ENCODE results near the gene FAM209B.

FAM209B gene

GRCh38 chr20:56501116-56501515, 31.9 kb upstream of the FAM209B start:
- Histone ChIP-seq H3K27me3 (ENCODE audit: low read length) (no peaks in the 10 kb centered on the region), H3F3A (ENCODE audit: insufficient read depth) (no peaks in the 10 kb centered on the region), H3K27ac (ENCODE audit: low read depth, low read length) (no peak overlapping the region), H3K9ac (ENCODE audit: low read length) (no peak overlapping the region), H3K4me3 (ENCODE audit: insufficient read depth, low read length, poor library complexity, severe bottlenecking) (no peak overlapping the region), H3K36me3 (ENCODE audit: low read length) (0 out of 2 replicates have a peak, but pooled peaks cover 3% of the 10 kb centered on the region), H3K9me2 (replicated peaks; ENCODE audit: insufficient read depth, low read length) (no peaks in the 10 kb centered on the region), H2AFZ (ENCODE audit: low read depth, low read length, severe bottlenecking) (no peak overlapping the region), H3K4me2 (ENCODE audit: low read depth, low read length, poor library complexity, severe bottlenecking) (no peak overlapping the region), H3K9me3 (ENCODE audit: insufficient read depth, low read length) (no peaks in the 10 kb centered on the region), H4K20me1 (ENCODE audit: low read depth, low read length) (0 out of 2 replicates have a peak, but pooled peaks cover 4% of the 10 kb centered on the region), H3K79me2 (ENCODE audit: insufficient read depth, low read length) (no peaks in the 10 kb centered on the region; the same call in 1 of the 2 replicates)
- TF ChIP-seq CTCF (IDR thresholded peaks at IDR 0.05; ENCODE audit: insufficient read depth, low read length, poor library complexity, severe bottlenecking) (no peak), EZH2phosphoT487 (conservative IDR thresholded peaks at IDR 0.05; ENCODE audit: low read length) (no peak)

GRCh38 chr20:56503916-56504315, 29.1 kb upstream of the FAM209B start:
- Histone ChIP-seq H2AFZ (ENCODE audit: low read depth, low read length, severe bottlenecking) (no peak overlapping the region), H3K4me2 (ENCODE audit: low read depth, low read length, poor library complexity, severe bottlenecking) (no peak overlapping the region), H3K9me2 (replicated peaks; ENCODE audit: insufficient read depth, low read length) (no peaks in the 10 kb centered on the region), H3K79me2 (ENCODE audit: insufficient read depth, low read length) (no peaks in the 10 kb centered on the region; the same call in 1 of the 2 replicates), H3K4me3 (ENCODE audit: insufficient read depth, low read length, poor library complexity, severe bottlenecking) (no peak overlapping the region), H3K9ac (ENCODE audit: low read length) (no peak overlapping the region), H4K20me1 (ENCODE audit: low read depth, low read length) (0 out of 2 replicates have a peak, but pooled peaks cover 4% of the 10 kb centered on the region), H3F3A (ENCODE audit: insufficient read depth) (no peaks in the 10 kb centered on the region), H3K27ac (ENCODE audit: low read depth, low read length) (no peak overlapping the region), H3K36me3 (ENCODE audit: low read length) (no peaks in the 10 kb centered on the region), H3K27me3 (ENCODE audit: low read length) (no peaks in the 10 kb centered on the region), H3K9me3 (ENCODE audit: insufficient read depth, low read length) (no peaks in the 10 kb centered on the region)
- TF ChIP-seq EZH2phosphoT487 (conservative IDR thresholded peaks at IDR 0.05; ENCODE audit: low read length) (no peak), CTCF (IDR thresholded peaks at IDR 0.05; ENCODE audit: insufficient read depth, low read length, poor library complexity, severe bottlenecking) (no peak)

GRCh38 chr20:56504373-56505005, 28.6 kb upstream of the FAM209B start:
- no peaks in the 10 kb centered on the region for H3K9me3 ChIP-seq (ENCODE audit: insufficient read depth, low read length)
- no peak overlapping the region for H3K27ac ChIP-seq (ENCODE audit: low read depth, low read length)
- no peaks in the 10 kb centered on the region for H3K36me3 ChIP-seq (ENCODE audit: low read length)
- TF ChIP-seq EZH2phosphoT487 (conservative IDR thresholded peaks at IDR 0.05; ENCODE audit: low read length) (no peak), CTCF (IDR thresholded peaks at IDR 0.05; ENCODE audit: insufficient read depth, low read length, poor library complexity, severe bottlenecking) (peak; percentile 24)
- H3K4me2 ChIP-seq (ENCODE audit: low read depth, low read length, poor library complexity, severe bottlenecking), result no peak overlapping the region
- H3F3A ChIP-seq (ENCODE audit: insufficient read depth), result no peaks in the 10 kb centered on the region
- H3K79me2 ChIP-seq (ENCODE audit: insufficient read depth, low read length), result no peaks in the 10 kb centered on the region; the same call in 1 of the 2 replicates
- no peak overlapping the region for H2AFZ ChIP-seq (ENCODE audit: low read depth, low read length, severe bottlenecking)
- no peak overlapping the region for H3K4me3 ChIP-seq (ENCODE audit: insufficient read depth, low read length, poor library complexity, severe bottlenecking)
- H4K20me1 ChIP-seq (ENCODE audit: low read depth, low read length), result 0 out of 2 replicates have a peak, but pooled peaks cover 4% of the 10 kb centered on the region
- no peaks in the 10 kb centered on the region for H3K27me3 ChIP-seq (ENCODE audit: low read length)
- H3K9ac ChIP-seq (ENCODE audit: low read length), result no peak overlapping the region
- no peaks in the 10 kb centered on the region for H3K9me2 ChIP-seq (replicated peaks; ENCODE audit: insufficient read depth, low read length)

Measured in SU-DHL-6 (cell line).